NT2/D1 (cell line): Measurements from ENCODE around the gene PPP1R36.

Source experiments
- SUZ12 ChIP-seq: IDR thresholded peaks from 2 replicates; pipeline ENCODE4 v1.6.1; 2011; ENCODE audit not compliant: insufficient read length, insufficient read depth; ENCODE audit errors: extremely low read depth
- YY1 ChIP-seq: IDR thresholded peaks from 2 replicates; pipeline ENCODE4 v1.6.1; 2011; ENCODE audit not compliant: insufficient read length, insufficient read depth
- ZNF274 ChIP-seq: IDR thresholded peaks from 2 replicates; pipeline ENCODE4 v1.6.1; 2011; ENCODE audit warnings: mild to moderate bottlenecking, low read depth, low read length

GRCh38 chr14:64516969-64517368 lies 32.8 kb upstream of the PPP1R36 start:
- TF ChIP-seq YY1 (no peak), ZNF274 (no peak), SUZ12 (no peak)
